Nephron (organoid): ENCODE results near the gene COL13A1.

ENCODE experiments used
- H3K27ac Mint-ChIP-seq, 3 experiments: 2 replicates each; pipeline ENCODE4 v1.8.0; 2020; ENCODE audit warnings: mixed read lengths in 3 of 3, mild to moderate bottlenecking in 2 of 3, moderate library complexity in 1 of 3
- H3K27me3 Mint-ChIP-seq: 2 replicates; pipeline ENCODE4 v1.8.0; 2021; ENCODE audit warnings: low read depth, mild to moderate bottlenecking, moderate library complexity, mixed read lengths
- H3K36me3 Mint-ChIP-seq: 2 replicates; pipeline ENCODE4 v1.8.0; 2020; ENCODE audit warnings: low read depth, mixed read lengths
- H3K4me1 Mint-ChIP-seq: 2 replicates; pipeline ENCODE4 v1.8.0; 2020; ENCODE audit warnings: mixed read lengths
- H3K4me3 Mint-ChIP-seq, 3 experiments: 2 replicates each; pipeline ENCODE4 v1.8.0; 2020; ENCODE audit warnings: mild to moderate bottlenecking in 3 of 3, mixed read lengths in 3 of 3, moderate library complexity in 2 of 3
- H3K9me3 Mint-ChIP-seq: 2 replicates; pipeline ENCODE4 v1.8.0; 2020; ENCODE audit warnings: mixed read lengths
- TF ChIP-seq, protein P1 (sequence below), 3 experiments: fragments of 200-600 bp; sonication (generic); IDR thresholded peaks; one replicate each; pipeline ENCODE4 v1.5.0; 2021; ENCODE audit warnings: antibody characterized with exemption in 3 of 3; ENCODE audit not compliant: unreplicated experiment in 3 of 3

The COL13A1 gene

GRCh38 chr10:69979174-69979573, 177.5 kb downstream of the COL13A1 start:
- Mint-ChIP-seq H3K4me1 (peaks cover 11% of the 10 kb centered on the region), H3K36me3 (peaks cover 13% of the 10 kb centered on the region), H3K4me3 (no peak overlapping the region), H3K9me3 (peaks cover 50% of the 10 kb centered on the region), H3K27ac (no peak overlapping the region), H3K27me3 (peaks cover 3% of the 10 kb centered on the region)
- TF ChIP-seq, protein P1, sequence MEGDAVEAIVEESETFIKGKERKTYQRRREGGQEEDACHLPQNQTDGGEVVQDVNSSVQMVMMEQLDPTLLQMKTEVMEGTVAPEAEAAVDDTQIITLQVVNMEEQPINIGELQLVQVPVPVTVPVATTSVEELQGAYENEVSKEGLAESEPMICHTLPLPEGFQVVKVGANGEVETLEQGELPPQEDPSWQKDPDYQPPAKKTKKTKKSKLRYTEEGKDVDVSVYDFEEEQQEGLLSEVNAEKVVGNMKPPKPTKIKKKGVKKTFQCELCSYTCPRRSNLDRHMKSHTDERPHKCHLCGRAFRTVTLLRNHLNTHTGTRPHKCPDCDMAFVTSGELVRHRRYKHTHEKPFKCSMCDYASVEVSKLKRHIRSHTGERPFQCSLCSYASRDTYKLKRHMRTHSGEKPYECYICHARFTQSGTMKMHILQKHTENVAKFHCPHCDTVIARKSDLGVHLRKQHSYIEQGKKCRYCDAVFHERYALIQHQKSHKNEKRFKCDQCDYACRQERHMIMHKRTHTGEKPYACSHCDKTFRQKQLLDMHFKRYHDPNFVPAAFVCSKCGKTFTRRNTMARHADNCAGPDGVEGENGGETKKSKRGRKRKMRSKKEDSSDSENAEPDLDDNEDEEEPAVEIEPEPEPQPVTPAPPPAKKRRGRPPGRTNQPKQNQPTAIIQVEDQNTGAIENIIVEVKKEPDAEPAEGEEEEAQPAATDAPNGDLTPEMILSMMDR (IDR thresholded peaks at IDR 0.05; ENCODE audit: unreplicated experiment in 3 of 3) = no peak

DNA sequence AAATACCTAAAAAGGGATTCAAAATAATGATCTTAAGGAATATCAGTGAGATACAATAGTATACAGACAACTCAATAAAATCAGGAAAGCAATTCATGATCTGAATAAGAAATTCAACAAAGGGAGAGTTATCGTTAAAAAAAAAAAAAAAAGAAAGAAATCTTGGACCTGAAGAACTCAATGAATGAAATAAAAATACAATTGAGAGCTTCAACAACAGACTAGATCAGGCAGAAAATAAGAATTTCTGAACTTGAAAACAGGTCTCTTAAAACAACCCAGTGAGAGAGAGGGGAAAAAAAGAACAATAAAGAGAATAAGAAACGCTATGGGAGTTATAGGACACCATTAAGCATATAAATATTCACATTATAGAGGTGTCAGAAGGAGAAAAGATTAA, 179.0 kb downstream of the COL13A1 start:
- Mint-ChIP-seq H3K4me1 (no peaks in the 10 kb centered on the region), H3K4me3 (no peak overlapping the region)

GRCh38 chr10:69988094-69988493, 186.4 kb downstream of the COL13A1 start:
- Mint-ChIP-seq H3K27ac (no peak overlapping the region), H3K9me3 (peaks cover under 1% of the 10 kb centered on the region), H3K36me3 (no peaks in the 10 kb centered on the region), H3K27me3 (peaks cover 4% of the 10 kb centered on the region), H3K4me3 (no peak overlapping the region), H3K4me1 (no peaks in the 10 kb centered on the region)
- TF ChIP-seq, protein P1 (IDR thresholded peaks at IDR 0.05; ENCODE audit: unreplicated experiment in 3 of 3) = no peak

More for the DNA sequence above, 179.0 kb downstream of the COL13A1 start:
- H3K27ac Mint-ChIP-seq = no peak overlapping the region
- TF ChIP-seq, protein P1 (IDR thresholded peaks at IDR 0.05; ENCODE audit: unreplicated experiment in 3 of 3) = no peak
- peaks cover 50% of the 10 kb centered on the region for H3K9me3 Mint-ChIP-seq
- H3K36me3 Mint-ChIP-seq = peaks cover 13% of the 10 kb centered on the region
- H3K27me3 Mint-ChIP-seq = peaks cover 7% of the 10 kb centered on the region

- Mint-ChIP-seq H3K9me3 (no peaks in the 10 kb centered on the region), H3K27me3 (no peaks in the 10 kb centered on the region), H3K4me1 (no peaks in the 10 kb centered on the region), H3K36me3 (peaks cover 4% of the 10 kb centered on the region), H3K4me3 (no peak overlapping the region), H3K27ac (no peak overlapping the region)
- TF ChIP-seq, protein P1 (IDR thresholded peaks at IDR 0.05; ENCODE audit: unreplicated experiment in 3 of 3) = no peak
Observed at GRCh38 chr10:69991151-69991550, 189.4 kb downstream of the COL13A1 start.

- Mint-ChIP-seq H3K36me3 (peaks cover 4% of the 10 kb centered on the region), H3K27me3 (no peaks in the 10 kb centered on the region), H3K27ac (no peak overlapping the region), H3K9me3 (no peaks in the 10 kb centered on the region), H3K4me3 (no peak overlapping the region), H3K4me1 (no peaks in the 10 kb centered on the region)
- TF ChIP-seq, protein P1 (IDR thresholded peaks at IDR 0.05; ENCODE audit: unreplicated experiment in 3 of 3) = no peak
Observed at GRCh38 chr10:69994262-69994661, 192.6 kb downstream of the COL13A1 start.

GRCh38 chr10:69996611-69997010, 194.9 kb downstream of the COL13A1 start:
- TF ChIP-seq, protein P1 (IDR thresholded peaks at IDR 0.05; ENCODE audit: unreplicated experiment in 3 of 3) = no peak
- Mint-ChIP-seq H3K4me3 (no peak overlapping the region), H3K27me3 (no peaks in the 10 kb centered on the region), H3K27ac (no peak overlapping the region), H3K36me3 (peaks cover 4% of the 10 kb centered on the region), H3K9me3 (no peaks in the 10 kb centered on the region), H3K4me1 (no peaks in the 10 kb centered on the region)
